A673 (cell line): Measurements from ENCODE around the gene TAF5L. TPM values are rescaled to one million over a fixed set of nuclear protein-coding genes. Genes with fewer than 3 reads are reported as not detected.

Experiments used
- Bru-seq: library from RNA; stranded (reverse); fragments of 400-500 nt; gene quantifications from one replicate; lab custom pipeline; 2021; lab: Mats Ljungman, UMichigan
- BruChase-seq, 2 experiments: library from RNA; stranded (reverse); fragments of 400-500 nt; gene quantifications; one replicate each; lab custom pipeline; 2021; lab: Mats Ljungman, UMichigan
- BruUV-seq: library from RNA; stranded (reverse); fragments of 400-500 nt; replicated peaks from 2 replicates; lab custom pipeline; 2021; lab: Mats Ljungman, UMichigan
- CTCF ChIA-PET: fragments of 300-600 bp; sonication (Branson Sonifier 250); formaldehyde crosslinking; loops from one replicate; lab custom pipeline; 2022; ENCODE audit warnings: antibody characterized with exemption; lab: Charles Lee
- POLR2A ChIA-PET: fragments of 300-600 bp; sonication (Branson Sonifier 250); formaldehyde crosslinking; loops from one replicate; lab custom pipeline; 2022; ENCODE audit warnings: antibody characterized with exemption; ENCODE audit not compliant: low non-redundant PET; lab: Charles Lee
- DNase-seq: peaks from one replicate; pipeline ENCODE4 v3.0.0-alpha.2; 2015; ENCODE audit warnings: low spot score
- H3K27ac ChIP-seq: fragments of 200-600 bp; sonication (generic); 2 replicates; pipeline ENCODE4 v1.5.1; 2016; ENCODE audit warnings: mixed run types, low read depth, mild to moderate bottlenecking, mixed read lengths, antibody characterized with exemption, low read length; ENCODE audit not compliant: poor library complexity, severe bottlenecking
- H3K27me3 ChIP-seq: fragments of 200-600 bp; sonication (generic); replicated peaks from 2 replicates; pipeline ENCODE4 v1.6.1; 2017; ENCODE audit warnings: mixed run types, low read depth, mild to moderate bottlenecking, mixed read lengths, antibody characterized with exemption, low read length; ENCODE audit not compliant: insufficient read depth, poor library complexity
- H3K36me3 ChIP-seq: fragments of 200-600 bp; sonication (generic); 2 replicates; pipeline ENCODE4 v1.6.1; 2016; ENCODE audit warnings: mixed run types, mild to moderate bottlenecking, mixed read lengths, antibody characterized with exemption, low read length; ENCODE audit not compliant: insufficient read depth, poor library complexity, severe bottlenecking
- H3K4me1 ChIP-seq: fragments of 200-600 bp; sonication (generic); 2 replicates; pipeline ENCODE4 v1.6.1; 2017; ENCODE audit warnings: mixed run types, mild to moderate bottlenecking, mixed read lengths, antibody characterized with exemption, low read length; ENCODE audit not compliant: insufficient read depth, poor library complexity, severe bottlenecking
- H3K4me3 ChIP-seq: fragments of 200-600 bp; sonication (generic); 2 replicates; pipeline ENCODE4 v1.5.1; 2016; ENCODE audit warnings: low read depth, mixed run types, mild to moderate bottlenecking, mixed read lengths, low read length; ENCODE audit not compliant: poor library complexity, severe bottlenecking
- H3K9me3 ChIP-seq: fragments of 200-600 bp; sonication (generic); 2 replicates; pipeline ENCODE4 v1.6.1; 2016; ENCODE audit warnings: mixed run types, low read depth, mild to moderate bottlenecking, mixed read lengths, antibody characterized with exemption, low read length; ENCODE audit not compliant: poor library complexity, severe bottlenecking
- EZH2 ChIP-seq: fragments of 200-600 bp; sonication (generic); IDR thresholded peaks from 2 replicates; pipeline ENCODE4 v1.6.1; 2017; ENCODE audit warnings: borderline replicate concordance, low read depth, mild to moderate bottlenecking, mixed read lengths, antibody characterized with exemption, low read length; ENCODE audit not compliant: poor library complexity, severe bottlenecking
- intact Hi-C: fragments of 100-400 bp; cut with micrococcal nuclease; formaldehyde crosslinking; loops from one replicate; pipeline ENCODE4 v1.10.0; 2022; ENCODE audit not compliant: unreplicated experiment
- long read RNA-seq: library from polyadenylated mRNA; stranded (forward); transcript quantifications from one replicate; pipeline ENCODE4 v2.0.0, GENCODE V29; 2022
- total RNA-seq: library from RNA; stranded (reverse); gene quantifications from 2 replicates; pipeline ENCODE4 v1.2.3, GENCODE V29; 2021
- TF ChIP-seq, protein P1 (sequence below): fragments of 300-800, 200-600 bp; sonication (generic); conservative IDR thresholded peaks from 2 replicates; pipeline ENCODE4 v1.5.1; 2017; ENCODE audit warnings: low read depth, mild to moderate bottlenecking, antibody characterized with exemption, low read length, moderate library complexity, mixed read lengths

The TAF5L gene
- total RNA-seq (27.8 and 33.4 TPM in 2 replicates), Bru-seq, nascent RNA (percentile 88 among the genes with signal in this experiment), BruChase-seq, experiment 1, labeled RNA remaining after a 2-hour chase (percentile 79 among the genes with signal in this experiment), BruChase-seq, experiment 2, labeled RNA remaining after a 6-hour chase (percentile 75 among the genes with signal in this experiment)
- long read RNA-seq, full-length matches to known transcripts = 2 of 5 reads
- long read RNA-seq, partial matches to known transcripts = 0 of 5 reads
- long read RNA-seq, other reads (novel, unspliced or antisense) = 3 of 5 reads

DNA sequence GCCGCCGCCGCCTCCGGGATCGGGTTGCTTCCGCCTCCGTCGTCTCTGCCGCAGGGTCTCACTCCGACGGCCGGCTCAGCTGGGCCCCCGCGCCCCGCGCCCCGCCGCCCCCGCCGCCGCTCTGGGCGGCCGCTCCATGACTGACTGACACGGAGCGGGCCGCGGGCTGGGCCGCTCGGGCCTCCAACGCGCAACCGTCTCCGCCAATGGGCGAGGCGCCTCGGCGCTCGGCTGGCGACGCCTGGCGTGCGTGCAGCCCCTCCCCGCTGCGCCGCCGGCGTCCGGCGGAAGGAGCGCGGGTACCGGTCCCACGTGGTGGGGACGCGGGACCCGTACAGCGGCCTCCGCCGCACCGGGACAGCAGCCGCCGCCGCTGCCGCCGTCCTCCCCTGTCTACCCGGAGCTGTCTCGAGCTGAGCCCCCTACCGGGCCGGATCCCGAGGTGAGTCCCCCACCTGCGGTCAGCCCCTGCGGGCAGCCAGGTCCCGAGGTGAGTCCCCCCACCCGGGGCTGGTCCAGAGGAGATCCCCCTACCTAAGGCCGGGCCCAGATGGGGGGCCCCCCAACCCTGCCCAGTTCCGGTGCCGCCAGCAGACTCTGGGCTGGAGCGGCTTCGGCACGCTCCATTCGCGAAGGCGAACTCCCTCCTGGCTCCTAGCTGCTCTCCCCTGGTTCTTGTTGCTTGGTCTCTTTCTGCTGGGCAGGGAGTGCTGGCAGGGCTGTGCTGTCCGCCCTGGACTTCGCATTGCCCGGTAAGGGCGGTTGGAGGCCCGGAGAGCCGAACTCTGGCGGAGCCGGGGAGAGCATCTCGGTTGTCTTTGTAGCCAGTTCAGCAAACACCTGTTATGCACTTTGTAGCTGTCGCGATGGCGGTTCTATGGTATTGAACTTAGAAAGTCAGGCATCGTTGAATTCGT lies at the start of gene TAF5L, which contains the start of gene URB2:
Gene TAF5L, minus strand, starts transcription at position 208 of the 917 bp plus-strand sequence. CDS start 11,640 bp downstream, outside the sequence.
Gene URB2, plus strand, starts transcription at position 333 of the 917 bp plus-strand sequence. CDS start 1,387 bp downstream, outside the sequence.
- CTCF ChIA-PET = no interaction called here

DNA sequence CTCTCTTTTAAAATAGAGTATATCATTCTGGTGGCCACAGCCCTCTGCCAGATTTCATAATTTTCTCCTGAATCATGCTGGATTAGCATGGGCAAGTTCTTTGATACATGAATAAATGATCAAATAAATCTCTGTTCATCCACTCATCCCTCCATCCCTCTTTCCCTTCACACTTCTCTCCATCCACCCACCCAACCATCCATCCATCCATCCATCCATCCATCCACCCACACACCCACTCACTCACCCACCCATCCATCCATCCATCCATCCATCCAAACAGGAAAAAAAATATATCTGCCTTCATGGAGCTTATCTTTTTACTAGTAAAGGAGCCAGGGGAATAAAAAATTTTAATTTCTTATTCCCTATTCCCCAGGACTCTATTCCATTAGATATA lies 49.5 kb upstream of the TAF5L start:
- ChIA-PET POLR2A (no interaction called here), CTCF (interaction anchor here (0.7 kb wide), 1 partner anchor 29 kb away, joined by 8 read pairs; no protein-coding TSS in a partner anchor)
- no peak overlapping the region for H3K27ac ChIP-seq
- H3K36me3 ChIP-seq = no peaks in the 10 kb centered on the region
- no peak for DNase-seq
- BruUV-seq = no TSS peak
- H3K4me3 ChIP-seq = no peak overlapping the region
- no peaks in the 10 kb centered on the region for H3K9me3 ChIP-seq
- no peak for TF ChIP-seq EZH2
- TF ChIP-seq, protein P1, sequence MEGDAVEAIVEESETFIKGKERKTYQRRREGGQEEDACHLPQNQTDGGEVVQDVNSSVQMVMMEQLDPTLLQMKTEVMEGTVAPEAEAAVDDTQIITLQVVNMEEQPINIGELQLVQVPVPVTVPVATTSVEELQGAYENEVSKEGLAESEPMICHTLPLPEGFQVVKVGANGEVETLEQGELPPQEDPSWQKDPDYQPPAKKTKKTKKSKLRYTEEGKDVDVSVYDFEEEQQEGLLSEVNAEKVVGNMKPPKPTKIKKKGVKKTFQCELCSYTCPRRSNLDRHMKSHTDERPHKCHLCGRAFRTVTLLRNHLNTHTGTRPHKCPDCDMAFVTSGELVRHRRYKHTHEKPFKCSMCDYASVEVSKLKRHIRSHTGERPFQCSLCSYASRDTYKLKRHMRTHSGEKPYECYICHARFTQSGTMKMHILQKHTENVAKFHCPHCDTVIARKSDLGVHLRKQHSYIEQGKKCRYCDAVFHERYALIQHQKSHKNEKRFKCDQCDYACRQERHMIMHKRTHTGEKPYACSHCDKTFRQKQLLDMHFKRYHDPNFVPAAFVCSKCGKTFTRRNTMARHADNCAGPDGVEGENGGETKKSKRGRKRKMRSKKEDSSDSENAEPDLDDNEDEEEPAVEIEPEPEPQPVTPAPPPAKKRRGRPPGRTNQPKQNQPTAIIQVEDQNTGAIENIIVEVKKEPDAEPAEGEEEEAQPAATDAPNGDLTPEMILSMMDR = no peak
- intact Hi-C loops = no loop called here
- H3K27me3 ChIP-seq = no peaks in the 10 kb centered on the region
- no peaks in the 10 kb centered on the region for H3K4me1 ChIP-seq

More for the DNA sequence above, at the start of gene TAF5L, which contains the start of gene URB2:
- no TSS peak for BruUV-seq
- H3K36me3 ChIP-seq = peaks cover 5% of the 10 kb centered on the region
- peak; percentile 95 for DNase-seq
- H3K9me3 ChIP-seq = no peaks in the 10 kb centered on the region
- TF ChIP-seq, protein P1 = no peak
- no peak for TF ChIP-seq EZH2
- H3K4me1 ChIP-seq = peaks cover 22% of the 10 kb centered on the region
- peak within 1 kb of the TSS; percentile 99 for H3K4me3 ChIP-seq
- H3K27ac ChIP-seq = peak within 1 kb of the TSS; percentile 90
- POLR2A ChIA-PET = interaction anchor here (0.6 kb wide), 1 partner anchor 622 kb away, joined by 3 read pairs; no protein-coding TSS in a partner anchor
- intact Hi-C loops = loop anchor here (1.0 kb wide), 1 partner anchor 67 kb away; no protein-coding TSS in a partner anchor
- H3K27me3 ChIP-seq = no peaks in the 10 kb centered on the region

GRCh38 chr1:229674042-229674441 lies 48.1 kb upstream of the TAF5L start:
- TF ChIP-seq, protein P1 = no peak
- no peak for TF ChIP-seq EZH2
- ChIA-PET POLR2A (interaction anchor here (0.6 kb wide), 1 partner anchor 717 kb away, joined by 16 read pairs; no protein-coding TSS in a partner anchor), CTCF (no interaction called here)
- DNase-seq = no peak
- H3K4me3 ChIP-seq = no peak overlapping the region
- no peak overlapping the region for H3K27ac ChIP-seq
- no TSS peak for BruUV-seq
- no peaks in the 10 kb centered on the region for H3K4me1 ChIP-seq
- intact Hi-C loops = no loop called here
- H3K9me3 ChIP-seq = no peaks in the 10 kb centered on the region
- H3K36me3 ChIP-seq = no peaks in the 10 kb centered on the region
- H3K27me3 ChIP-seq = no peaks in the 10 kb centered on the region
